ENCODE data around the gene TREML4.

GRCh38 chr6:41189967-41190366, 38.2 kb upstream of the TREML4 start:
- TF ChIP-seq CTCF (IDR thresholded peaks at IDR 0.05) (no peak), EZH2 (IDR thresholded peaks at IDR 0.05; ENCODE audit: borderline replicate concordance, insufficient read depth, low read depth, low read length, poor library complexity, severe bottlenecking) (no peak)
